HG02763 (cell line): ENCODE data around the gene STARD13.
A peak's percentile ranks its signal among the peaks of the same experiment; 100 is the strongest.

Source experiments
- ATAC-seq: cut with Tn5 transposase; IDR thresholded peaks from one replicate; pipeline ENCODE4 v1.9.1; 2021; ENCODE audit warnings: mild to moderate bottlenecking, moderate library complexity; ENCODE audit not compliant: unreplicated experiment

STARD13 gene

DNA sequence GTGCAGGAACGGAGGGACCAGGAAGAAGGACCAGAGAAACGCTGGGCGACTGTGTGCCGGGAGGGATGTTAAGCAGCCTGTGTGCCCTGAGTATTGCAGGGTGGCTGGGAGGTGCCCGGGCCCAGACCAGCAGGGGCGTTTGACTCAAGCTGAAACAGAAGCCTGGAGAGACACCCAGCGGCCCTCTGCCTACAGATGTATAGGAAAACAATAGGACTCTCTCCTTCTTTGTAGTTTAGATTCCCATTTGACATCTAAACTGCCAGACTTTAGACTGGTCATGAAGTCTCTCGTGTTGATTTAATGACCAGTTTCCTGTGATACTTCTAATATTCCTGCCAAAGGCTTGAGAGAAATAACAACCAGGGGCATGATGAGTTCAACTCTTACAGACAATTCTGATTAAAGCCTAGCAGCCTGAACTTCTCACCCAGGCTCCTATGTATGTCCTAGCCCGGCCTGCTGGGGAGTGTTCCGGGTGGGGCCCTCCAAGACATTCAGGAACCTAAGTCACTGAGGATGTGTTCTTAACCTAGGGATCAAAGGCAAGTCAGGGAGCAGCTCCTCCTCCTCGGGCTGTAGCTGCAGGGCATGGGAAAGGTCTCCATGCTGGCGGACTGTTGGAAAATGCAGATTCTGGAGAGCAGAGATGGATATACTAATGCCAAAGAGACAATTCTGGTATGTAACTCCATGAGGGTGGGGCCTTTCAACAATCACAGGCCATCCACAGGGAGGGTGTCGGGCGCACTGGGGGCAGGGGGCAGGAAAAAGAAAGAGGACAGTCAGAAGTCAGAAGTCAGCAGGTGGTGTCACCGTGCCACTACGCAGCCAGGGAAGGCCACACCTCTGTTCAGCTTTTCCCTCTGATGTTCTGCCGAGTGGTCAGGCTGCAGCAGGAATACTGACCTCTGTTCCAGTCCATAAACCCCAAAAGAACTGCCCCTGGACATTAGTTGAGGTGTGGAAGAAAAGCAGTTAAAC, 131.8 kb downstream of the STARD13 start:
- no peak for ATAC-seq

DNA sequence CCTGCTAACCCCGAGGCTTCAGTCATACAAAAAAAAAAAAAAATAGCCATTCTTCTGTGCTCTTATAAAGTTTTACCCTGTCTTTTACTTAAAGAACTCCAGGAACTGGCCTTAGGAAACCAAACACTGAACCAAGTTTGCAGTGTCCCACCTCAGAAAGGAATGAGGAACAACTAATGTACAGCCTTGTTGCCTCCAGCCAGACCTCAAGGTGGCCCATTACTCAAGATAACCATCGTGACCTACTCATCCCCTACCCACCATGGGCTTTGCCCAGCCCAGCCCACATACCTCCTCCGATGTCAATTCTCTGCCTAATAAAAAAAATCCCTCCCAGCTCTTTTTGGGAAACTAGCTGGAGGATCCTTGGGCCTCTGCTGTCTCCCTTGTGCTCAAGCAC, 133.2 kb downstream of the STARD13 start:
- ATAC-seq: no peak

DNA sequence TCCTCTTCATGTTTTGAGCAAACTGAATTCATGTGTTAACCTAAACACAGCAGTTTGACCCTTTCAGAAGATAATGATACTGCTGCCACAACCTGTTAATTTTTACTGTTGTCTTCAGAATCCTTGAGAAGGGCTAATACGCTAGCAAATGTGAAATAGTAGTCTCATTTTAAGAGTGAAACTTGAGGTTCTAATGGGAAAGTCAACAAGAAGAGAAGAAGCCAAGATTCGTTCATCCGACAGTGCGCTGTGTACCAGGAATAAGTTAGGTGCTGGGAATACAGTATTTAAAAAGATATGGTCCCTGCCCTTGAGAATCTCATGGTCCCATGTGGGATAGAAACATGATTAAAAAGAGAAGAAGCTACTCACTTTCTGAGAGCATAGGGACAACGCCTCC, 134.9 kb downstream of the STARD13 start:
- ATAC-seq: no peak

DNA sequence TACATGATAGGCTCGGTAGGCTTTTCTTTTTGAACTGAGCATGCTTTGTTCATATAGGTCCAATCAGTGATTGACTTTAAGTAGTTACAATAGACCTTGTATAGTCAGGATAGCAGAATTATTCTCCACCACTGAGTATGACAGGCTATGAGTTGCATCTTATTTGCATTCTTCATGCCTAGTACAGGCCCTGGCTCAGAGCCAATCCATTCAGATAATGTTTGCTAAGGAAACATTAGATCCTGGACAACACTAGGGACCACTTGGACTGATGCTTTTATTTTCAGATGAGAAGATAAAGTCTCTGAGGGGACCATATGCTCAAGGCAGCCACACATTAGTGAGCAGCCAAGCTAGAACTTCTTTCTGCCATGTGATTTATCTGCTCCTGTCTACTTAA, 135.4 kb downstream of the STARD13 start:
- ATAC-seq: no peak

DNA sequence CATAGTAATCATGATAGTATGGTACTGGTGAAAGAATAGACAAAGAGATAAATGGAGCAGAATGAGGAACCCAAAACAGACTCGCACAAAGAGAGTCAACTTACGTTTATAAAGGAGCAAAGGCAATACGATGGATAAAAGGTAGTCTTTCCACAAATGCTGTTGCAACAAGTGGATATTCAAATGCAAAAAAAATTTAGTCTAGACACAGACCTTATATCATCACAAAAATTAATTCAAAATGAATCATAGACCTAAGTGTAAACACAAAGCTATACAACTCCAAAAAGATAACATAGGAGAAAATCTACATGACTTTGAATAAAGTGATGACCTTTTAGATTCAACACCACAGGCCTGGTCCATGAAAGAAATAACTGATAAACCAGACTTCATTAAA, 137.7 kb downstream of the STARD13 start:
- ATAC-seq: no peak

DNA sequence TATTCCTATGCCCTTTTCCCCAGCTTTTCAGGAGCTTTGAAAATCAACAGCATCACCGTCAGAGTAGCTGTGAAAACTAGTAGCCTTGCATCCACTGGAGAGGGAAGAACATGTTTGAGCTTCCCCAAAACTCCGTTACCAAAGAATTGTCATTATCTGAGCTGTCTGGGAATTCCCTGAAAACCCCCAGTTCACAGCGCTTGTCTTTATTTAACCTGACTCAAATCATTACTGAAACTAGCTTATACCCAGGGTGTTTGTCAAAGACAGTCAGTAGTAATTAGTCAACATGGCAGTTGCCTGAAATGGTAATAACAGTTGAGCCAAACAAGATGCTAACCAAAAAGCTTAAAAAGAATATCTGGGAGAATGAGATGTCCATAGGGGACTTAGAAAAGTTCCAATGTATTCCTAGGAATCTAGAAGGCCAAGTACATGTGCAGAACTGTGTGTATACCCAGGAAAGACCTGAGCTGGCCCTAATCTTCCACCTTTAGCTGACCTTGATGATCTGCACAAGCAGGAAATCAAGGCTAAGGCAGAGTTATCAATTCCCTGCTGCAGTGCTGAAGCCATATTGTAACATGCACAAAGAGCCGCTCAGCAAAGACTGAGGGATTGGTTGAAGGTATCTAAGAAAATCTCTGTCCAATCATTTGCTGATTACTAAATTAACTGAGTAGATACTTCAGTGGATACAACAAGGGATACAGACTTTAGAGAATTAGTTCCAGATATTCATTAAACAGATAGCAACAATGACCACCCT, 138.5 kb downstream of the STARD13 start:
- peak; percentile 83 for ATAC-seq

DNA sequence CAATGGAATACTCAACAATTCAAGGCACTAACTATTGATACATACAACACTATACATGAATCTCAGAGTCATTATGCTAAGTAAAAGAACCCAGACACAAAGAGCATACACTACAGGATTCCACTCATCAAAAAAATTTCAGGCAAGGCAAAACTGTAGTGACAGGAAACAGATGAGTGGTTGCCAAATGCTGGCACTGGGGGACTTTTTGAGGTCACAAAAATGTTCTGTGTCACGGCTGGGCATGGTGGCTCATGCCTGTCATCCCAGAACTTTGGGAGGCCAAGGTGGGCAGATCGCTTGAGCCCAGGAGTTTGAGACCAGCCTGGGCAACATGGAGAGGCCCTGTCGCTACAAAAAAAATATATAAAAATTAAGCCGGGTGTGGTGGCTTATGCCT, 139.9 kb downstream of the STARD13 start:
- no peak for ATAC-seq

DNA sequence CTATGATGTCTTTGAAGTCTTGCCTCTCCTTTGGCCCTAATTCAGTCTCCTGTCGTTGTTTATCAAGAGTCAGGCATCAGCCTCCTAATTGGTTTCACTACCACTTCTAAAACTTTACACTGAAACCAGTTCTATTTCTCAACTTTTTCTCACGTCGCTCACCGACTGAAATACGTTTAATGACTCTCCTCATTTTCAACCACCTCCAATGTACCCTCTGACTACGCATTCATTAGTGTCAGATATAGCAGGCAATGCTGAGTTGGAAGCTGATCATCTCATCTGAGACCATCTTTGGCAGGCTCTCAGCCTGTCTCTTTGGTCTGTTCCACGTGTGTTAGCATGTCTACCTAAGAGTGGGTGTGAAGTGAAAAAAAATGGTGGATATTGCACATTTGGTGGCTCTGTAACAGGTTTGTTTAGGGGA, 141.2 kb downstream of the STARD13 start:
- no peak for ATAC-seq

DNA sequence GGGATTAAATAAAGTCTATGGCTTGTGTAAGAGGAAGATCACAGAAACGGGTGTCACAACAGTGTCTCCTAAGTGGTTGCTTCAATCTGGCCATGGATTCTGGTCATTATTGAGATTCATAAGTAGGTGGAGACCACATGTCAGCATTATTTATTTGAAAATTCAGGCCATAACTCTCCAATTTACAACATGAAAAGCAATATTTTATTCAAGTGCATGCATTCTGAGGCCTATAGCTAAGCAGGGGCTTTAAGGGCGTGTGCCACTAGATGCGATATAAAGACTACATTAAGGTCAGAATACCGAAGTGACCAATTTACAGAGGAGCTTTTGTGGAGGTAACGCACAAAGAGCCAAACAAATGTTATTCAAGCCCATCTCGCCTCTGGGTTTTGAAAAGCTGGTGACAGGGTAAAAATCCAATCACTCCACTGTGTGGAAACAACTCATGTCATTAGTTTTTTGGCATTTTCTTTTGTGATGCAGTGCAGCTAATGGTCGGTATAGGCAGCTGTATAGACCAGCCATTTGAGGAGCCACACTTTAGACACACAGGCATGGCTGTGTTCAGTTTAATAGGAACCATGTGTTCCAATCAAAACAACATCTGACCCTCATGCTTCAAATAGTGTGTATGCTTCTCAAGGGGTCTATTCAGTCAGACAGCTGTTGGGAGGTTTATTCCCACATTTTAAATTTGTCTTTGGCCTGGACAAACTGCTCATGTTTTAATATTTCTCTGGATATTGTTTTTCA, 145.6 kb downstream of the STARD13 start:
- ATAC-seq: no peak

DNA sequence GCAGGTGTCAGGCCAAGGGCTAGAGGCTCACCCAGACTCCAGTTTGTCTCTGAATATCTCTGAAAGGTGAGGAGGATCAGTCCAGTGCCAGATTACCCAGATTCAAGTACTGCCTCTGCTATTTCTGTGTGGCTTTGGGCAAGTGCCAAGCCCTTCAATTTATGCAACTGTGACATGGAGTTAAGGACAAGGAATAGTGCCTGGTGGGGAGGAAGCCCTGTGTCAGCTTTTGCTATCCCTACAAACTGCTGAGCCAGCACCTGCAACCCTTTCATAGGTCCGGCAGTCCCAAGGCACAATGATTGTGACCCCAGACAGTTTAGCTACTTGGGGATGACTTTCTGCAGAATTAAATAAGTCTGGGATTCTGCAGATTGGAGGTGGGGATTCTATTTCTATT, 146.4 kb downstream of the STARD13 start:
- ATAC-seq: no peak

DNA sequence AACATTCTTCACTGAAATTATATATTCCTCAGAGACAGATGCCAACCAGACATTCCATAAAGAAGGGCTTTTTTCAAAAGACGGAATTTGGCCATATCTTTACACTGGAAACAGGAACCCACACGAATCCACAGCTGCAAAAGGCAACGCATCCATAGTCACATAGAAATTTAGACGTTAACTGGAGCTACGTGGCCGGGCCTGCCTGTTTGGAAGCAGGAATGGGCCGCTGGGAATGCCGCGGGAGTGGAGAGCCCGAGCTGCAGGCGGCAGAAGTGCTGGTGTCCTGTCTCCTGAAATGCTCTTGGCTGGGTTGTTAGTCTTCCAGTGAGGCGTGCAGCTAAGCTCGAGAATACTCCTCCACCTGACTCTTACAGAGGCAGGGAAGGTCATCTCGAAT, 147.1 kb downstream of the STARD13 start:
- ATAC-seq: no peak

DNA sequence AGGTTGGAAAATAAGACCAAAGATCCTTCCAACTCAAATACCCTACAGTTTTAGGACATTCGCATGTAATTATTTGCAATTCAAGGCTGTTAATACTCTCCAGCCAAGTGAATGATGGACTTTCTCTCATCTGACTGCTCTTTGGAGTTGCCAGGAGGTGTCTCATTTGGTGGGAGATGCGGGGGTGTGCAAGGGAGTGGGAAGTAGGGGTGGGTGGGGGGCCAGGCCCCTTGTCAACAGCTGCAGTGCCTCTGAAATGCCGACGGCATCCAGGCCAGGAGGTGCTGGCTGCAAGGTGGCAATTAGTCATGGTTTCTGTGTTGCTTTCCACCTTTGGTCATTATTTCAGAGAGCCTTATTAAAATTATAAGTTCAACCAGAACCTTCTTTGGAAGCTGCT, 147.8 kb downstream of the STARD13 start:
- no peak for ATAC-seq

DNA sequence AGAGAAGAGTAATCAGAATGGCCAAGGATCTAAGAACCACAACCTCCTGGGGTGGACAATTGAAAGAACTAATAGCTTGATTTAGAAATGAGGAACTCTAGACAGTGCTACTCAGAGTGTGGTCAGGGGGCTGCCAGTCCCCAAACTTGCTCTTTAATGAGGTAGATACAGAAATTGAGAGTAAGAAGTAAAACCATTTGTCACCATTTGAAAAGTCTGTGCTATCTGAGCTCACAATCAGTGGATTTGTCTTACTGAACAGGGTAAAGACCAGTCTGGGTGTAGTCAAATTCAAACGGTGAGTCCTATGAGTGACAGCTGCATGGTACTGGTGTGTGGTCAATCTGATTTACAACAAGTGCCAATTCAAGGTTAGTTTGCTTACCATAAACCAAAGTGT, 150.5 kb downstream of the STARD13 start:
- ATAC-seq: no peak

DNA sequence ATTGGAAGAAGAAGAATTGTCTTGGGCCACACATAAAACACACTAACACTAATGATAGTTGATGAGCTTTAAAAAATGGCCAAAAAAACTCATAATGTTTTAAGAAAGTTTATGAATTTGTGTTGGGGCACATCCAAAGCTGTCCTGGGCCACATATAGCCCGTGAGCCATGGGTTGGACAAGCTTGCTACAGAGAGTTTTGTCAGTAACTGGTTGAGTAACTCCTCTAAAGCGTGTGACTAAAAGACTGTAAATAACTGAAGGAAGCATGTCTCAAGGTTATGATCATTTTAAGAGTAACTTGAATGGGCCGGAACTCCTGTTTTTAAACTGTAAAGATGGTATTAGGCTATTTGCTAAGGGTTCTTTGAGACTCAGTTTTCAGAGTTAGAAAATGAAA, 151.3 kb downstream of the STARD13 start:
- ATAC-seq: no peak

DNA sequence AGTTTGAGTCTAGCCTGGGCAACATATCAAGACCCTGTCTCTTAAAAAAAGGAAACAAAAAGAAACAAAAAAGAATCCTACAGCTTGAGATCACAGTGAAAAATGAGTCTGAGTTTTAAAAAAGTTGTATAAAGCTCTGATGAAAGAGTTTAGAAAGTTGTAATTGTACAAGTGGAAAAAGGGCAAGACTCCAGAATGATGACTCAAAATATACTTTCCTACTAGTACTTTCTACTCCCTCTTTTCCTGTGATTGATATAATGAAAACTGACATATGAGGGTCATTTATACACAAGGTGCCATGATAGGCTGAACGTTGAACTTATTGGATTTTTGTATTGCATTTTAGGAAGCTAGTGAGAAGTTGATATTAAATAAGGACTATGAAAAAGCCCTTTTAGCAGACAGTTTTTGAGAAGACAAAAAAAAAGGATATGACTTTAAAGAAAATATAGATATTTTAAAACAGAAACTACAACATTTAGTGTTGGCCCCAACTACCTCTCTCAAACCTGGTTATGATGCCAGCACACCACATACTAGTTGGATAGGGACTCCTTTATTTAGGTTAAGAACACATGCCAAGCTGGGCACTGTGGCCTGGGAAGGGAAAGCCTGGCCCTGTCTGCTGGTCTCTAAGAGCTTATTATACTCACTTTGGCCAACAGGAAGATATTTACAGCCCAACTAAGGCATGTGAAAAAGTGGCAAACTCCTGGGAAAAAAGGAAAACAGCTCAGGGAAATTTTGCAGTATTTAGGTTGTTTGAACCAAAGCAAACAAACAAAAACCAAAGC, 152.7 kb downstream of the STARD13 start:
- ATAC-seq: no peak

DNA sequence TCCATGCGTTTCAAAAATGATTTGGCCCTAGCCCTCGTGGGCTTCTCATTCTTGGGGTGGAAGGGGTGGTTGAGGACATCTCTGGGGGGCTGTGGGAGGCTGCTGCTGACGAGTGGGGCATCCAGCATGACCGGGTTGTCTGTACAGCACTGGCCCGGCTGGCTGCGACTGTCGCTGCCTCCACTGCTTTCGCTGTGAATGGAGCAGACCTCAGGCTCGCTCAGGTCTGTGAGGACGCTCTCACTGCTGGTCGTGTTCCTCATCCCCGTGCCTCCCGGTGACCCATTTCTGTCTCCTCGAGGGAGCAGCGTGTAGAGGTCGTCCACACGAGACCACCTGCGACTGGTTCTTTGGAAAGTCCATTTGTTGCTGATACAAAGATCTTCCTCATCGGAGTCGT, 155.7 kb downstream of the STARD13 start:
- ATAC-seq: no peak

DNA sequence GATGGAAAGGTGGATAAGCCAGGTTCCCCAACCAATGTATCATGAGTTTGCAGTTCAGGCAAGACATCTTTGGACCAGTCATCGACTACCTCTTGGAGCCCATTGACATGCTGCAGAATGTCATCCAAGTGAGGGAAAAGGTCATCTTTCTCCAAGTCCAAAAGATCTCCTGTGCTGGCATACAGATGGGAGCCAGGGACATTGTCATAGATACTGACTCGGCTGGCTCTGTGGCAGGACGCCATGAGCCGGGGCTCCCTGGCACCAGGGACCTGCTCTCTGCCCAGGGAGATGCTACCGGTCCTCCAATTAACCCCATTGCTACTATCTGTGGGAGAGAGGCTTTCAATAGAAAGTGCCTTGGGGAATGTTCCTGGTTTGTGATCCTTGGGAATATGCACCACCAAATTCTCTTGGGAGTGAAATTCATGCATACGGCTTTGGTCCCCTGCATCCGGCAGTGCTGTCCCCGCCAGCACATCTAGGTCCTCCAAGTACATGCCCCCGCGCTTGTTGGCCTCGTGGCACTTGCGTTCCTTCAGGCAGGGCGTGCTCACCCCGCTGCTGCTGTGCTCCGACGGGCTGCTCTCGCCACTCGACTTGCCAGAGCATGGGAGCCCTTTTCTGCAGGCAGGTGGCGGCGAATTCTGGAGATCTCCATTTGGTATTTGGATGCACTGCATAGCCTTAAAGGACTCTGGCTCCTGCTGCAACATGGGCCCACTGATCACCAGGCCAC, 156.3 kb downstream of the STARD13 start:
- ATAC-seq: no peak

DNA sequence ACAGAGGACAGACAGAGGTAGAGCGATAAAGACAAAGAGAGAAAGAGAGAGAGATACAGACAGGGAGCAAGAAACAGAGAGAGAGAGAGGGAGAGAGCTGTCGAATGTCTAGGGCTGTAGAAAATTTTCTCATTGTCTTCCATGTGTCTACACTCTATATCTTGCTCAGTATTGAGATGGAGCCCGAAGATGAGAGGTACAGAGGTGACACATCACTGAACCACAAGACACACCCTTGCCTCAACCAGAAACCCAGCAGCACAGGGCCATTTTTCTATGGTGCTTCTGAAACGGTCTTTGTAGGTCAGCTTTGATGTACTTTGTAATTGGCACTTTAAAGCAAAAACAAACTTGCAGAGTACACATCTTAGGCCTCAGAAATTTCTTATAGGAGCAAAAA, 157.4 kb downstream of the STARD13 start:
- ATAC-seq: no peak

DNA sequence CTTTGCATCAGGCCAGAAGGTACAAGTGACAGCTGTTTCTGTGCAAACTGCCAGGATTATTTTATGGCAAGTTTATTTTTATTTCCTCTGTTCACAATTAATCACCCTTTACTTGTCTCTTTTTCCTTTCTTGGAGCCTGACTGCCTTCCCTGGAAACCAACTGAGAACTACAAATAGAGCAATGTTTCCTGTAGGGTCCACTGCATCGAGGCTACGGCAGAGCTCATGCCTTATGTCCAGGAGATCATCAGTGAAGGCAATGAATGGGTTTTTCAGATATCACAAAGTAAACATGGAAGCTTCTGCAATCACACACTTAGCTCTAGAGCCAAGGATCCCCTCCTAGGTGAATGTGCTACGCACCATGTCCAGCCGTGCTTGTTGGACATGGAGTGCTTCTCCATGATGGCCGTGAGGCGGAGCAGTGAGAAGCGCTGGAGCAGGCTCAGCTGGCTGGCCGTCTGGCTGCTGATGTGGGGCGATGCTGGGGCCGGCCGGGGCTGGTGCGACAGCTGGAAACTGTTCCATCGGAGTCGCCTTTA, 158.5 kb downstream of the STARD13 start:
- no peak for ATAC-seq
